ENCODE measurements around the gene SPINT2. TPM values are rescaled to one million over a fixed set of nuclear protein-coding genes. Genes with fewer than 3 reads are reported as not detected.

SPINT2 gene
- 21.7 and 69.3 TPM in 2 replicates for total RNA-seq

GRCh38 chr19:38264486-38265212 lies at the start of gene SPINT2:
Gene SPINT2 (plus strand): TSS chr19:38264573. CDS start chr19:38264893, 320 bp downstream.

GRCh38 chr19:38224014-38224862 lies 40.1 kb upstream of the SPINT2 start, which contains the start of gene DPF1:
Gene DPF1 (minus strand): TSS chr19:38224222. CDS start chr19:38224142, 80 bp downstream.

GRCh38 chr19:38303517-38304351 lies 39.4 kb downstream of the SPINT2 start, which contains the start of gene C19orf33:
Gene C19orf33 (plus strand): TSS chr19:38304251. CDS start chr19:38304262, 11 bp downstream.

GRCh38 chr19:38315657-38316476 lies 51.5 kb downstream of the SPINT2 start, which contains the start of gene YIF1B:
Gene YIF1B (minus strand): TSS chr19:38315947. CDS start chr19:38315917, 30 bp downstream.

GRCh38 chr19:38319421-38320258 lies 55.3 kb downstream of the SPINT2 start, which contains the start of gene KCNK6:
Gene KCNK6 (plus strand): TSS chr19:38319845. CDS start chr19:38319951, 106 bp downstream.

Other genes with a start within 250 kb of the SPINT2 start
- gene DPF1, start 40.4 kb upstream of the SPINT2 start, total RNA-seq = 1.5 and 1.6 TPM in 2 replicates
- 1.7 and 13.6 TPM in 2 replicates for gene PPP1R14A, start 8.2 kb upstream of the SPINT2 start, total RNA-seq
- gene C19orf33, start 39.7 kb downstream of the SPINT2 start, total RNA-seq = not detected in 2 replicates
- gene YIF1B, start 51.4 kb downstream of the SPINT2 start, total RNA-seq = 76.5 and 83.6 TPM in 2 replicates
- 9.2 and 19.6 TPM in 2 replicates for gene KCNK6, start 55.3 kb downstream of the SPINT2 start, total RNA-seq
- 1.5 and 3.4 TPM in 2 replicates for gene CATSPERG, start 71.3 kb downstream of the SPINT2 start, total RNA-seq
- 296 and 303 TPM in 2 replicates for gene PSMD8, start 110.0 kb downstream of the SPINT2 start, total RNA-seq
- gene GGN, start 123.5 kb downstream of the SPINT2 start, total RNA-seq = 0.66 and 0.68 TPM in 2 replicates
- gene SPRED3, start 124.1 kb downstream of the SPINT2 start, total RNA-seq = 6.8 and 6.9 TPM in 2 replicates
- 9.9 and 11.4 TPM in 2 replicates for gene FAM98C, start 138.5 kb downstream of the SPINT2 start, total RNA-seq
- gene RASGRP4, start 161.6 kb downstream of the SPINT2 start, total RNA-seq = not detected in 2 replicates
- gene RYR1, start 169.1 kb downstream of the SPINT2 start, total RNA-seq = under 0.01 TPM in 2 replicates